Stimulated activated CD8-positive, alpha-beta memory T cell treated with anti-CD3 and anti-CD28 coated beads, Interleukin-7, amount 100 ng/mL, for 4 hours (primary cell): Measurements from ENCODE around the gene DYRK1A.
A peak's percentile ranks its signal among the peaks of the same experiment; 100 is the strongest.
"Not testable (repeated sequence)": the region's sequence is repeated elsewhere in the genome, so short reads cannot be mapped to it uniquely, and the experiment has no call there.

Experiments used
- DNase-seq, 2 donors: peaks; one replicate each; pipeline ENCODE4 v3.0.0-alpha.2; 2020; ENCODE audit warnings: low read depth in 2 of 2

DYRK1A gene

DNA sequence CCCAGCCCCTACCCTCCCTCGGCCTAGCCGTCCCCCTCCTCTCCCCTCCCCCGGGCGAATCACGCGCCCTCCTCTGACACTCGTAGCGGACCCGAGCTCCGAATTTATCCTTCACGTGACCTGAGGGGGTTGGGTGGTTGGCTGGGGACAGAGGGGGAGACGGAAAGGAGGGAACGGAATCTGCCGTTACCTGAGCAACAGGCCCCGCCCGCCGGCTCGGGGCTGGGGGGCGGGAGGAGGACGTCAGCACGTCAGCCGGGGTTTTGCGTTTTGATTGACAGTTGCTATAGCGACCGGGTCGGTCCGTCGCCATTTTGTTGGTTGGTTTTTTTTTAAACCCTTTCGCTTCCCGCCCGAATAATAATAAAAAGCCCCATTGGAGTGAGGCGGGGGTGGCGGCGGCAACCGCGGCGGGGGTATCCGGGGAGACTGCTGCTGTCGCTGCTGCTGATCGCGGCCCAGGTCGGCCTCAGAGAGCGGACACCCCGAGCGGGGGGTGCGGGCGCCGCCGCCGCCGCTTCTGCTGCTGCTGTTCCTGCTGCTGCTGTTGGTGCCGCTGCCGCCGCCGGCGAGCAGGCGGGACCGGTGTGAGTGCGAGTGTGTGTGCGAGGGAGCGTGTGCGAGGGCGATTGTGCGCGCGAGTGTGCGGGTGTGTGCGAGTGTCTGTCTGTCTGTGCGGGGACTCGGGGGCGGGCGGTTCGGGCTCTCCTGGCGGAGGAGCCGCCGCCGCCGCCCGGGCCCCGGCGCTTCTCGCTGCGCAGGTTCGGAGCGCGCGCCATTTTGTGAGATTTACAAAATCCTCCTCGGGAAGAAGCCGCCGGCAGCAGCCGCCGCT, at the start of gene DYRK1A:
Gene DYRK1A (plus strand): TSS at position 292 of the 835 bp plus-strand sequence. CDS start 53,602 bp downstream, outside the sequence.
- peak; percentile 98 for DNase-seq

DNA sequence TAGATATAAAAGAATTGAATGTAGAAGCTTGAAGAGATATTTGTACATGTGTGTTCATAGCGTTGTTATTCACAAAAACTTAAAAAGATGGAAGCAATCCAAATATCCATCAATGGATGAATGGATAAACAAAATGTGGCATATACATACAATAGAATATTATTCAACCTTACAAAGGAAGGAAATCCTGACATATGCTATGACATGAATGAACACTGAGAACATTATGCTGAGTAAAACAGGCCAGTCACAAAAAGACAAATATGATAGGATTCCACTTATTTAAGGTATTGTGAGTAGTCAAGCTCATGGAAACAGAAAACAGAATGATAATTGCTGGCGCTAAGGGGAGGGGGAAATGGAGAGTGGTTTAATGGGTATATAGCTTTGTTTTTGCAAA, 47.0 kb upstream of the DYRK1A start:
- no peak for DNase-seq

DNA sequence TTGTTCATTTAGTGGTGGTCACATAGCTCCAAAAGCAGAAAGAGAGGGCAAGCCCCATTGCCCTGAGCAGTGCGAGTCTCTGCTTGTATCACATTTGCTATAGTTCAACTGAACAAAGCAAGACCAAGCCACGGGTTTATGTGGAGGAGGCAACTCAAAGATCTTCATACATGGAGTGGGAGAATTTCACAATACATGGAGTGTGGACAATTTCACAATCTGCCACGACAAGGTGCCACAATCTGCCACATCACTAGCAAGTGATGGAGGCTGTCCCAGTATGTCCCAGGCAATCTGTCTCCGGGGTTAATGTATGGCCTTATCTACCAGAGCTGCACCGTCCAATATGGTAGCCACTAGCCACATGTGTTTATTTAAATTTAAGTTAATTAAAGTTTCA, 44.5 kb upstream of the DYRK1A start:
- DNase-seq, result no peak

DNA sequence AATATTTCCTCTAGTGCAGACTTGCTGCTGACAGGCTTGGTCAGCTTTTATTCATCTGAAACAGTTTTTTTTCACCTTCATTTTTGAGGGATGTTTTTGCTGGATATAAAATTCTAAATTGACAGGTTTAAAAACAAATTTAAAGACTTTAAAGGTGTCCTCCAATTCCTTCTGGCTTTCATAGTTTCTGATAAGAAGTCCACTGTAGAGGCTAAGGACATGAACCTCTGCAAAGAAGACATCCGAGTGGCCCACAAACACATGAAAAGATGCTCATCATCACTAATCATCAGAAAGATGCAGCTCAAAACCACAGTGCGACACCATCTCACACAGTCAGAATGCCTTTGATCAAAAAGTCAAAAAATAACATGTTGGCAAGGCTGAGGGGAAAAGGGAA, 42.0 kb upstream of the DYRK1A start:
- DNase-seq, result no peak

DNA sequence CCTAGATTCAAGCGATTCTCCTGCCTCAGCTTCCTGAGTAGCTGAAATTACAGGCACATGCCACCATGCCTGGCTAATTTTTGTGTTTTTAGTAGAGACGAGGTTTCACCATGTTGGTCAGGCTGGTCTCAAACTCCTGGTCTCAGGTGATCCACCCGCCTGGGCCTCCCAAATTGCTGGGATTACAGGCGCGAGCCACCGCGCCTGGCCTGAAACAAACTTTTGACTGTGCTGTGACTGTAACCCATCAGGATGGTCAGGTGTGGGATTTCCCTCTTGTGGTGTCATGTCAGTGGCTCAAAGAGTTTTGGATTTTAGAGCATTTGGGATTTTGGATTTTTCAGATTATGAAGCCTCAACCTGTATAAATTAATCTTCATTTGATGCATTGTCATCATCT, 38.4 kb upstream of the DYRK1A start:
- DNase-seq, result not testable (repeated sequence)

DNA sequence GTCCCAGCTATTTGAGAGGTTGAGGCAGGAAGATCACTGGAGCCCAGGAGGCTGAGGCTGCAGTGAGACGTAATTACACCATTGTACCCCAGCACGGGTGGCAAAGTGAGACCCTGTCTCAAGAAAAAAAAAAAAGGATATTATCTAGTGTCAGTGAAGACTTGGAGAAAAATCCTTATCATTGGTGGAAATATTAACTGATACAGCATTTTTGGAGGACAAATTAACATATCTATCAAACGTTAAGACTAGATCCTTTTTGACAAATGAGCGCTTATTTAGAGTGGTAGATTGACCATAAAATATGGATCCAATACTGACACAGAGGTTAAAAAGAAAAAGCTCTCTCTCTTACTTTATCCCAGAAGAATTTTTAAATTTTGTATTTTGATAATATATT, 35.2 kb upstream of the DYRK1A start:
- DNase-seq, result no peak

DNA sequence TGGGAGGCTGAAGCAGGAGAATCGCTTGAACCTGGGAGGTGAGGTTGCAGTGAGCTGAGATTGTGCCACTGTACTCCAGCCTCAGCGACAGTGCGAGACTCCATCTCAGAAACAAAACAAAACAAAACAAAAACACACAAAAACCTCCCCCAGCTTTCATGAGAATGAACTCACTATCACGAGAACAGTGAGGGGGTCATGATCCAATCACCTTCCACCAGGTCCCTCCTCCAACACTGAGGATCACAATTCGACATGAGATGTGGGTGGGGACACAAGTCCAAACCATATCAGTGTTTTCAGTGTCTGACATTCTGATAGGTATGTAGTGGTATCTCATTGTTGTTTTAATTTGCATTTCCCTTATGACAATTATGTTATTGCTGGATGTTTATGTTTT, 31.5 kb upstream of the DYRK1A start:
- DNase-seq, result no peak

DNA sequence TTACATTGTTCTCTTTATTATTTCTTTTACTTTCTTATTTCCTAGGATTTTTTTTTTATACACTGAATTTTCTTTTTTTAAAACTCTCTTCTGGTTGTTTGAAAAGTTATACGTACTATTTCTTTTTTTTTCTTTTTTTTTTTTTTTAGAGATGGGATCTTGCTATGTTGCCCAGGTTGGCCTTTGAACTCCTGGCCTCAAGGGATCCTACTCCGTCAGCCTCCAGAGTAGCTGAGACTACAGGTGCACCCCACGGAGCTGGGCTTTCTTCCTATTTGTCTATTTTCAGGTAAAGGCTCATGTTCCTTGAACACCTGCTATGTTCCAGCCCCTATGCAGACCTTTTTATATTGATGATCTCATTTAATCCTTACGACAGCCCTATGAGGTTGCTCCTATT, 29.4 kb upstream of the DYRK1A start:
- DNase-seq, result no peak

DNA sequence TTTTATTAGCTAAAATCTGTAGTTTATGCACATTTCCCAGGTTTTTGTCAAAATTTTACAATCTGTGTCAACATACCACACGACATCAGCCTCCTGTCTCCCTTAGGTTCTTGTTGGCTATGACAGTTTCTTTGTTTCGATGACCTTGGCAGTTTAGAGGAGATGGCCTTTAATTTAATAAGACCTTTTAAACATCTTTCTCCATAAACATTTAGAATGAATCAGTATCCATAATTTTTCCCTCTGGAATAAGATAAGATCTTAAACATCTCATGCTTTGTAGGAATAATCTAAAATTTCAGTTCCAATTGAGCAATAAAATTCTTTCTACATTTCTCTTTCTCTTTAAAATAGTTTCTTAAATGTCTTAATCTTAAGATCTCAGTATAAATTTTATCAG, 28.7 kb upstream of the DYRK1A start:
- no peak for DNase-seq

DNA sequence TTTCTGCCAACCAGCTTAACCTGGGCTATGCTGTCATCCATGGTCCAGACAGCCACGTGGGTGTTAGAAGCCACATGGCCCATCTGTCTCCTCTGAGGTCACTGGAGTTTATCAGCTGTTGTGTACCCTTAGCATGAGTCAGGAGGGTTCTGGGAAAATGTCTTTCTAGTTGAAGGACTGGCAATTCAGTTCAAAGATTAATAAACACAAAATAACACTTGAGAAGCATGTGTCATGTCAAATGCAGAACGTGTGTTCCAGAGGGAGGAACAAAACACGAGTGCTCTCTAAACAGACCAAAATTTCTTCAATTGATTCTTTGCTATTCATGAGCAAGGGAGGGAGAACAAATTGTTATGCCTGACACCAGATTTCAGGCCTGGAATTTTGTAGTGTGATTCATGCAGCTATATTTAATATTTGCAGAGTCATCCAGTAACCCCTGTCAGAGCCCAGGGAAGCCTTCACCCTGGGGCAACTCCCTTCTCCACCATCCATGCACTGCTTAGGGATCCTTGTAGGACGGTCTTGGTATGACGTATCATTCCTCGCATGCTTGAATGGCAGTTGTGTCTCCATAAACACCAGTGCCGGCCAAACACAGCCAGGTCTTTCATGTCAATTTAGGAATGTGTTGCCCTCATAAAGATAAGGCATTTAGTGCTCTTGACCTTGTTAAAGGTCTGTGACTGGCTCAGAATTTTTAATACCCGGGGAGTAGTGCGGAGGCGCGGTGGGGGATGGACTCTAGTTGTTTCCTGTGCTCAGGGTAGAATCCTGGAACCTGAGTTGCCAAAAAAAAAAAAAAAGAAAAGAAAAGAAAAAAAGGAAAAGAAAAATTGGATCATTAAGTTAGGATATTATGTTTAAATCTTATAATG, 27.7 kb upstream of the DYRK1A start:
- DNase-seq, result no peak

DNA sequence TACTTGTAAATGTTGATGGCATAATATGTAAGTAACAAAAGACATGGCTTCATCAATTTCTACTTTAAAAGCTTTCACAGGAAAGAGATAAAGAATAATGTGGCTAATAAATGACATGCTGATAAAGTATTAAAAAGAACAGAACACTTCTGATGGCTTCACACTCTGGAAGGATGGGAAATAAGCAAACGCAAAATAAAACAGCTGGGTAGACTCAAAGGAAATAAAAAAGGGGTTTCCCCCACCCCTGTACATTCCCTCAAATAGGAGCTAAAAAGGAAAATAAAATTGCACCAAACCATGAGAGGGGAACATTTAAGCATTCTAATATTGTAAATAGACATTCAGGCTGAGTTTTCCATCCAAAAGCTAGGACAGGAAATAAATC, 27.0 kb upstream of the DYRK1A start:
- DNase-seq, result no peak

DNA sequence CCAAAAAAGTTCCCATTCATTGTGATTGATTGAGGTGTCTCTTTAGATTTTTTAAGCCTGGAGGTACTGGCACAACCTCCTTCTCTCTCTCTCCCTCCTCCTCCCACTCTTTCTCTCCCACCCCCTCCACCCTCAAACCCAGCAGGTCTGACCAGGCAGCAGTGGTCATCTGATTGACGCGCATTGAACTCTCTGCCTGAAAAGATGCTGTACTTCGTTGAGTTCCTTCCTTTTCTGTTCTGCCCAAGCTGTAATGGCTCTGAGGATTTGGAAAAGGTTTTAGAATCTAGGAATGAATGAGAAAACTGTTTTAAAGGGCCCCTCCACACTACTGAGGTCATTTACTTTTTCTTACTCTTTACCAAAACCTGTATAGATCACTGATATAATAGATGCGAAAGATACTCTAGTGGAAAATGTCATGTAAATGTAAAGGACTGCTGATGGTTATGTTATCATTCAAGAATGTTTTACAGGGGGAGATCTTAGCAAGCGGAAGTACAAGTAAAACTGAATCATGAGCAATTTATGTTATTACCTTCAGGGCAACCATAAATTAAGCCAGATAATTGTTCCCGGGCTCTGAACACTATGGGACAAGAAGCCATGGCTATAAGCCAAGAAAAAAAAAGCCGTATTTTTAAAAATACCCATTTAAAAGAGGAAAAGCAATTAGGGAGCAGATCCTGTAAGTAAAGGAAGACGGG, 25.2 kb upstream of the DYRK1A start:
- no peak for DNase-seq

DNA sequence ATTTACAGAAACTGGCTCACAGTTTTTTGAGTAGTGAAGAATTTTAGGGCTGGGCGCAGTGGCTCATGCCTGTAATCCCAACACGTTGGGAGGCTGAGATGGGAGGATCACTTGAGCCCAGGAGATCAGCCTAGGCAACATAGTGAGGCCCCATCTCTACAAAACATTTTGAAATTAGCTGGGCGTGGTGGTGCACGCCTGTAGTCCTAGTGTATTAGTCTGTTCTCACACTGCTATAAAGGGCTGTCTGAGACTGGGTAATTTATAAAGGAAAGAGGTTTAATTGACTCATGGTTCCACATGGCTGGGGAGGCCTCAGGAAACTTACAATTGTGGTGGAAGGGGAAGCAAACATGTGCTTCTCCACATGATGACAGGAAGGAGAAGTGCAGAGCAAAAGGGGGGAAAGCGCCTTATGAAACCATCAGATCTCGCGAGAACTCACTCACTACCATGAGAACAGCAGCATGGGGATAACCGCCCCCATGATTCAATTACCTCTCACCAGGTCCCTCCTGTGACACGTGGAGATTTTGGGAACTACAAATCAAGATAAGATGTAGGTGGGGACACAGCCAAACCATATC, 24.4 kb upstream of the DYRK1A start:
- DNase-seq, result no peak

DNA sequence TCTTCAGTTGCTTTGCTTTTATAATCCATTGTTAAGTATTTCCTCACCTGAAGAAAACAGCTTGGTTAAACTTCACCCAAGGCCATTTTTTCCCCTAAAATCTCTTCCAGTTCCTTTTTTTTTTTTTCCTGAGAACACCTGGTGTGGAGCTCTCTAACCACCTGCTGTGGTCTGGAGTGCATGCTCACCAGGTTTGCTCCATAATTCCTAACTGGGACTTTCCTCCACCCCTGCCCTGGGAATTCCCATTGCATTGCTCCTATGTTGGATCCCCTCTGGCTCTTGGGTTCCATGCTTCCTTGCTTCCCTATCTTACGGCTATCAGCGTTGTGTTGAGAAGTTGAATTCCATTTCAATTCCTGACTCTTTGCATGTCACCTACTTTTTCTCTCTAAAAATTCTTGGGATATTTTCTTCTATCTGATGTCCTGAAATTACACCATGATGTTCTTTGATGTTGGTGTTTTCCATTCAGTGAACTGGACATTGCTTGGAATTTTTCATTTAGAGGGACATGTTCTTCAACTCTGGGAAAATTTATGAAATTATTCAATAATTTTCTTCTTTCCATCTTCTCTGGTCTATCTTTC, 19.6 kb upstream of the DYRK1A start:
- DNase-seq, result no peak

DNA sequence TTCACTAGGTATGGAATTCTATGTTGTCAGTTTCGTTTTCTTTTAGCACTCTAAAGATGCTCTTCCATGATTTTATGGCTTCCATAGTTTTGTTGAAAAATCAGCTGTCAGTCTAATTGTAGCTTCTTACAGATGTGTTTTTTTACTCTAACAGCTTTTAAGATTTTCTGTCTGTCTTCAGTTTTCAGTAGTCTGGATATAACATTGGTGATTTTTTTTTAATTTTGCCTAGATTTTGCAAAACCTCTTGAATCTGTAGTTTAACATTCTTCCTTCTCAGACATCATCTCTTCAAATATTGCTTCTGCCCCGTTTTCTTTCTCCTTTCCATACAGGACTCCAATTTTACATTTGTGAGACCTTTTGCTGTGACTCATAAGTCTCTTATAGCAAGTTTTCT, 17.9 kb upstream of the DYRK1A start:
- DNase-seq, result no peak

DNA sequence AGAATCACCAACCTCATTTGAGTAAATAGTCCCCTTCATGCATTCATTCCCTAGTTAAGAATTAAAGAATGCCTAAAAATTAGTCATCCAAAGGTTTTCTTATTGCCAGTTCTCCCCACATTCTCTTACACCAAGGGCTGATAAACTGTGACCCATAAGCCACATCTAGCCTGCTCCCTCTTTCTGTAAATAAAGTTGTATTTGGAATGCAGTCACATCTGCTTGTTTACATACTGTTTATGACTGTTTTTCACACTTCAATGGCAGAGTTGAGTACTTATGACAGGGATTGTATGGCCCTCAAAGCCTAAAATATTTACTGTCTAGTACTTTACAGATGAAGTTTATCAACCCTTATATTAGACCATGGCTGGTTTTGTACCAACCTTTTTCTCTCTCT, 16.1 kb upstream of the DYRK1A start:
- DNase-seq, result no peak

DNA sequence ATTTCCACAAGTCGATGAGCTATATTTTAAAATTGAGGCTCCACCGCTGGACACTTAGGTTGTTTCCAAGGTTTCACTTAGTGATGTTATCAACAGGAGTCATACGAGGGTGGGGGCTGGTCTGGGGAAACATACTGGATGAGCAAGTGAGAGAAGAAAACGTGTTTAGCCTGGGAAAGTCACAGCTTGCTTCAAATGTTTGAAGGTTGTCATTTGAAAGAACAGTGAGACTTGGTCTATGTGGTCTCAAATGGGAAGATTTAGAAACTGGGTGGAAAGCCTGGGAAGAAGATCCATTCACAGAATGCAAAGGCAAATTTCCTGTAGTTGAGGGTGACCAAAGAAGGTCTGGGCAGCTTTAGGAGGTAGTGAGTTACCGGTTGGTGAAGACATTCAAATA, 9.9 kb upstream of the DYRK1A start:
- DNase-seq, result no peak

DNA sequence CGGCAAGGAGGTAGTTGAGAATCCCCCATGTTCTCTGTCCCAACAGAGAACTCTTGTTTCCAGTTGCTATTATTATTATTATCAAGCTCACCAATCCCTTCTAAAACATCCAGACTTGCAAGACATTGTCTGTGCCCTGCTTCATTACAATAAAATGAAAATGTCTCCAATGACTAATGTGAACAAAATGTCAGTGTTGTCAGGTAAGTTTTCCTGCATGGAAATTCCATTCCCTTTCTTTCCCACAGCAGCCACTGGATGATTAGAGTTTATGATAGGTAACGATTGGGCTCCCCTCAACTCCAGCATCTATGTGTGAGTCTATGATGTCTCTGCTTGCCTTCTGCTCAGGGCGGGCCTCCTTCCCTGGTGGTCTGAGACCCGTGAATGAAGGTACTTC, 8.9 kb upstream of the DYRK1A start:
- no peak for DNase-seq

DNA sequence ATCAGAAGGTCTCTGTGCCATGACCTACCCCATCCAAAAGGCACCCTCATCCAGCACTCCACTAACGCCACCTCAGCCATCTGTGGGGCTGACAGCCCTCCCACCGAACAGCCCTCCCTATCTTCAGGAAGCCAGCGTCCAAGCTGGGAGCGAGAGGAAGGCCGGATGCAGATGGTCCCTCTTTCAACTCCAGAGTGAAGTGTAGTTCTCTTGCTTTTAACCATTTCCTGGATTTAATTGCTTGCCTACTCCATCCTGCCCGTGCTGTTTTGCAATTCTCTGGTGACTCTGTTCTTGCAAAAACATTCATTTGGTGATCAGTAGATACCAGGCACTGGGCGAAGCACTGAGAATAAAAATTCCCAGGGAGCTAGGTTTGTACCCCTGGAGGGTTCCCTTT, 8.2 kb upstream of the DYRK1A start:
- no peak for DNase-seq

DNA sequence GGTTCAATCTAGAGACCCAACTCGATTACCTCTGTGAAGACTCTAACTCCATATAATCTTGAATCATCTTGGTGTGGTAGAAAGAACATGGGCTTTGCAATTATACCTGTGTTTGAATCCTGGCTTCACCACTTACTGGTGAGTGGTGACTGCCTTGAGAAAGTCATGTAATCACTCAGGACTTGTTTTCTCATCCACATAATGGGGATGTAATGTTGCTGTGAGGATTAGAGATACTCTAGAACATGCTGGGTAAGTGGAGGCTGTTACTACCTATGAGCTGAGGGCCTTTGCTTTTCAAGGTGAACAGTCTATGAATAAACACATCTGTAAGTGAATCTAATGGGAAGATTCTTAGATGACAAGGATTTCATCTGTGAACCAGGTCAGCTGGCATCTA, 2.6 kb upstream of the DYRK1A start:
- no peak for DNase-seq

DNA sequence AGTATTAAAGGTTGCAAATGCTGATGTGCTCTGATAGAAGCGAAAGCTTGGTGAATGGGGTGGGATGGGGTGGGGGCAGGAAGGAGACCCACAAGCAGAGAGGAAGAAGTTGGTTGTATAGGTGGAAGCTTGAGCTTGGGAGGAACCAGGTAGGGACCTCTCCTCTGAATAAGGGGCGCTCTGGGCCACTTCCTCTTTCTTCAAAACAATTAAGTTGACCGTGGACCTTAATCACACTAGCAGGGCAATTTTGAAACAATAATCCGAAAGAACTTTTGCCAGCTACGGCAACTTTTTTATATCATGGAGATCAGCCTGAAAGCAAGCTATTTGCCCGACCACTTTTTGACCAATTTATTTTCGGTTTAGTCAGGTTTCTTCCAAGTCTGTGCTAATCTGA, 1.9 kb upstream of the DYRK1A start:
- DNase-seq, result no peak
